GM18517 (cell line): ENCODE measurements around the gene MPHOSPH6.
"Not testable (repeated sequence)": the region's sequence is repeated elsewhere in the genome, so short reads cannot be mapped to it uniquely, and the experiment has no call there.

Source experiments
- ATAC-seq: cut with Tn5 transposase; IDR thresholded peaks from one replicate; pipeline ENCODE4 v1.9.1; 2021; ENCODE audit warnings: mild to moderate bottlenecking, moderate library complexity; ENCODE audit not compliant: unreplicated experiment

Gene MPHOSPH6, protein sequence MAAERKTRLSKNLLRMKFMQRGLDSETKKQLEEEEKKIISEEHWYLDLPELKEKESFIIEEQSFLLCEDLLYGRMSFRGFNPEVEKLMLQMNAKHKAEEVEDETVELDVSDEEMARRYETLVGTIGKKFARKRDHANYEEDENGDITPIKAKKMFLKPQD

DNA sequence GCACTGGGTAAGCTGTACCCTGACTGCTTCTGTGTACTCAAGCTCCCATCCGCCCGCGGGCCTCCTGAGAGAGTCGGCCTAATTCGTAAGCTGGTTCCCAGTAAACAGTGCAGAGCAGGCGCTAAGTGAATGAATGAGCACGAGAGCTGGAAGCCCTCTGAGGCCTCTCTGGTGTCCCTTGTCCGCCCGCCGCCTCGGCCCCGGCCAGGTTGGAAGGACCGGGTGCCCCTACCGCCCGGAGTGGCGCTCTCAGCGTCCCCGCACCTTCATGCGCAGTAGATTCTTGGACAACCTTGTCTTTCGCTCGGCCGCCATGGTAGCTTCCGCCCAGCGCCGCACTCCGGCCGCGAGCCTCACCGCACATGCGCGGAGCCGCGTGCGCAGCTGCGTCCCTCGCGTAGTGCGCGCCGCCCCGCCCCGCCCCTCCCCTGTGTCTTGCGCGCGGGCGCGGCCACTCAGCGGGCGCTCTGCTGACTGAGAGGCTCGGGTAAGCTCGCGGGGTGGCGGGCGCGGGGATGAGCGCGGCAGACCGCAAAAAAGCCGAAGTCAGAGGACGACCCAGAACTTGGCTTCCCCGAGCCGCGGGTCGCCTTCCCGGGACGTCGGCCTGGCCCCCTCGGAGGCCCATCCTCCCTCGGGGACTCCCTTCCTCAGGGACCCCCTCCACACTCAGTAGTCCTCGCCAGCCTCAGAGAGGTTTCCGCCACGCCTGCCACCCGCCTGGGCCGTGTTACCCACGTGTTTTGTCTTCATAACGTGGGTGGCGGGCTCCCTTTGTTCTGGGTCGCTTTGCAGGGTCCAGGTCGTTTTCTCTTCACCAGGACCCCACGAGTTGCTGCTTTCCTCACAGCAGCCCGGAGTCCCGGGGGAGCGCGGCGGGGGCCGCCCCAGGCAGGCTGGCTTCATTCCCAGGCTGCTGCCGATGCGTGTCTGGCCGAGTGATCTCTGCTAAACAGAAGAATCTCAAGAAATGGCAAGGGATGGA lies at the start of gene MPHOSPH6:
Gene MPHOSPH6 (minus strand): TSS at position 364 of the 985 bp plus-strand sequence. CDS start 49 bp downstream, at position 315.
- peak; percentile 88 for ATAC-seq

DNA sequence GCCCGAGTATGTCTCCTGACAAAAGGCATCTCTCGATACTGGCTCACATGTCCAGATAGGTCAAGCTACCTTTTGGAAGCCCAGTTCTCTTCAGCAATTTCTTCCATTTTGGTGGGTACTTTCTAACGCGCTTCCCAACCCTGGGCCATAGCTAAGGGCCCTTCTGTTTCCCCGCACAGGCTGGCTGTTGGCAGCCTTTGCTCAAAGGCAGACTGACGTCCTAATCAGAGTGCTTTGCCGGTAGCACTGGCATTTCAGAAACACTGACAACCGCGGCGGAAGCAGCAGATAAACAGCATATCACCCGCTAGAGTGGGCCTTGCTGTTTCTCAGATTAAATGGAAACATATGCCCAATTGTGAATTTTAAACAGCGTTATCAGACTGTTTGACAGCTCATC lies 49.3 kb upstream of the MPHOSPH6 start:
- no peak for ATAC-seq

DNA sequence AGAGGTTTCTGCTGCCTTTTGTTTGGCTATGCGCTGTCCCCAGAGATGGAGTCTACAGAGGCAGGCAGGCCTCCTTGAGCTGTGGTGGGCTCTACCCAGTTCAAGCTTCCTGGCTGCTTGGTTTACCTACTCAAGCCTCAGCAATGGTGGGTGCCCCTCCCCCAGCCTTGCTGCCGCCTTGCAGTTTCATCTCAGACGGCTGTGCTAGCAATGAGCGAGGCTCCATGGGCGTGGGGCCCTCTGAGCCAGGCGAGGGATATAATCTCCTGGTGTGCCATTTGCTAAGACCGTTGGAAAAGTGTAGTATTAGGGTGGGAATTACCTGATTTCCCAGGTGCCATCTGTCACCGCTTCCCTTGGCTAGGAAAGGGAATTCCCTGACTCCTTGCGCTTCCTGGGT lies 39.3 kb upstream of the MPHOSPH6 start:
- not testable (repeated sequence) for ATAC-seq

DNA sequence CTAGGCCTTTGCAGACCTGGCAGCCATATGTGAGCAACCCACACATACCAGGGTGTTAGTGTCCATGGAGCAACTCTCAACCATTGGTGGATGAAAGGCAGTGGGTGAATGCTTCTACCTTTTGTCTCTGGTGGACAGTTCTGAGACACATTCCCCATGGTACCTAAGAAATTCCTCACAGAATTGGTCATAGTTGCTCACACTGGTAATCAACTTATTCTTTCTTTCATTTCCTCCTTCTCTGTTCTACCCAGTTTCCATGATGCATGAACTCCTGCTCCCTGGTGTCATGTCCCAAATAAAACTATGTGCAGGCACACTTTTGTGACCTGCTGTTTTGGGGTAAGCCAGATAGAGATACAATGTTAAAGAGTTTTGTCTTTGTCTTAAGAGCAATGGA lies 33.2 kb upstream of the MPHOSPH6 start:
- ATAC-seq: no peak

DNA sequence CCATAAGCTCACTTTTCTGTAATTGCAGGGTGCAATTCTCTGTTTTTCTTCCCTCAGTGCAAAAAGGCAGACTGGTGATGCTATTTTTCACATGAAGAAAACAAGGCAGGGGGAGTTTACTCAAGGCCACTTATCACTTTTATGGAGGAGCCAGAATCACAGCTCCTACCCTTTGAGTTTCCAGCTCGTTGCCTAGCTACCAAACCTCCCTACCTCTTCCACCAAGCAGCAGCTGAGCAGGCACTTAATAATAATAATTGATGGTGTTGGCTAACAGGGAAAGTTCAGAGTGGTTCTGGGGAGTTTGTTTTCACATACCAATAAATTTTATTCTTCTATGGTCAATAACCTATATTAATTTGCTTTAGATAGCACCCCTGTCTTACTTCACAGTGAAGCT lies 31.9 kb upstream of the MPHOSPH6 start:
- ATAC-seq: no peak

DNA sequence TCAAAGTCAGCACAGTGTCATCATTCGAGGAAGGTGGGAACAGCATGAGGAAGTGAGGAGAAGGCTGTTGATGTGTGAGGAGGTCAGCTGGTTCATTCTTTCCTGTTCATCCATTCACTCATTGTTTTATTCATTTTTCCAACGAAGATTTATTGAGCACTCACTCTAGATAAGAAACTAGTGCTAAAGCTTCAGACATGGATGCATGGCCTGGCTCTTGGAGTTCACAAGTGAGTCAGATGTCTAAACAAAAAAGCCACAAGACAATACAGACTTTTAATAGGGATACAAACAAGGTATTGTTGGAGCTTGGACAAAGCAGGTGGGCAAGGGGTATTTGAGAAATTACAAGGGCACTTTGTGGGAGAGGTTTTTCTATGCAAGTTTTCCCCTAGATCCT lies 31.3 kb upstream of the MPHOSPH6 start:
- no peak for ATAC-seq

DNA sequence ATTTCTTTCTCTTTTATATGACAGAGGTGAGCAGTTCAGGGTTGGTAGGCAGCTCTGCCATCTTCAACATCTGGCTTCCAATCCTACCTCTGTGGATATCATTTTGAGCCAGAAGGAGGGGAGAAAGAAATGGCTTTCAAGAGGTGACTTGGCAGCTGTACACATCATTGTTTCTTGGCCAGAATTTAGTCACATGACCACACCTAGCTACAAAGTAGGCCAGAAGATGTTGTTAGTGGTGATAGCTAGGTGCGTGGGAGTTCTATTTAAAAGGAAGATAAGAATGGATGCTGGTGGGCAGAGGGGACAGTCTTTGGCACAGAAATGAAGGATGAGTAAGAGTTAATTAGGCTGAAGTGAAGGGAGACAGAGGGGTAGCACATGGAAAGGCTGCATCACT lies 29.2 kb upstream of the MPHOSPH6 start:
- no peak for ATAC-seq

DNA sequence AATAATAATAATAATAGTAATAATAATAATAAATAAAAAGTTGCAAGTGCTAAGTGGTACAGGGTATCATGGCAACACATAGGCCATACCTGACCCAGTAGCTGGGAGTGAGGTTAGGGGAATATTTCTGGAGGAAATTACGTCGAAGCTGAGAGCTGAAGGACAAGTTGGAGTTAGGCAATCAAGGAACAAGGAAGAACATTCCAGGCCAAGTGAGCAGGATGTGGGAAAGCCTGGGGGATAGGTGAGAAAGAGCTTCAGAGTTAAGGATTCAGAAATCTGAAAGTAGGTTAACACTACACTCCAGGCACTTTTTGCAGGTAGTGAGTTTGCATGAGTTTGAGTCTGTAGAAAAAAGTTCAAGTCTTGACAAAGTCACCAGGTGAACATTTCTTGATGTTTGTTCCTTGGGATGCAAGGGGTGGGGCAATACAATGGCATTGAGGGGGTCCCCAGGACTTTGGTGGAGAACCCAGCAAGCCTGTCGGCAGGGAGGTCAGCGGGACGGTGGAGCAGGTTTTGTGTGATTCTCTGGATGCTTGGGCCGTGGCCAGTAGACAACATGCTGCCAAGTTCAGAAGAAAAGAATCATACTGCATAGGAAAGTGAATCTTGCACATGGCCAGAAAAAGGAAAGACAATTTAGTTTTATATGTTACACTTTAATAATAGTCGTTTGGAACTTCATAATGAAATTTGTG lies 27.7 kb upstream of the MPHOSPH6 start:
- ATAC-seq: no peak

DNA sequence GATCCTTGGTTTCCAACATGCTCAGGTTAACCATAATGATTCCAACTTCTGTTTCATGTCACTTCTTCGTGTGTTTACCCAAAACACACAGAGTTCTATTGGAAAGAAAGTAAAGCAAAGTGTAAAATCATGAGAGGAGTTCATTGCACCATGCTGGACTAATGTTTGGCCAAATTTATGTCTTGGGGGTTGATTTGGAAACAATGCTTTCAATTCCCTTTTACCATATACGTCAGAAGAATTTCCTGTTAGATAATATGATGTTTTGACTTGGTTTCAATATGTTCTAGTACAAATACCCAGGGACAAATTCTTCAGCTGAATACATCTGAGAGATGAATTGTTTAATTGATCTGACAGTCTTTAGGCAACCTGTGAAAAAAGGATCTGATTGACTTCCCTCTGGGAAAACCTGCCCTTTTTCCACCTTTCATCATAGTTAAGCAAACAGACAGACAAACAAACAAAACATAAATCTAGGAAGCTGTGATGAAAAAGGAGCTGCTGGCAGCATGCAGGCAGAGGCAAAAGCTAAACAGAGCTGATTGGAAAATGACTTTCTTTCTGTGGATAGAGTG lies 26.0 kb upstream of the MPHOSPH6 start:
- ATAC-seq: no peak

DNA sequence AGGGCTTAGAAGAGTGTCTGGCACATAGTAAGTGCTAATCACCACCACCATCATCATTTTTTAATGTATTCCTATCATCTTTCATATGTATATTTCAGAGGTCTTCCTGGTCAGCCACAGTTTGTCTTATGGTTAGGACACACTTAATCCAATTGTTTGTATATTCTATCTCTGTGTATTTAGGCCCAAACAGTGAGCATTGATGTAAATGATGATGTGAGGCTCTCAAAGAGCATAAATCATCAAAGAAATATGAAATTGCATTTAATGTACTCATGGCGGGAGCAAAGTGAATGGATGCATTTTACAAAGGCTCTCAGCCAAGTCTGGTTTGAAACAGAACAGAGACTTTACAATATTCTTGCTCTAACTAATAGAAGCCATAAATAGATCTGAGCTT lies 24.1 kb upstream of the MPHOSPH6 start:
- ATAC-seq: no peak

DNA sequence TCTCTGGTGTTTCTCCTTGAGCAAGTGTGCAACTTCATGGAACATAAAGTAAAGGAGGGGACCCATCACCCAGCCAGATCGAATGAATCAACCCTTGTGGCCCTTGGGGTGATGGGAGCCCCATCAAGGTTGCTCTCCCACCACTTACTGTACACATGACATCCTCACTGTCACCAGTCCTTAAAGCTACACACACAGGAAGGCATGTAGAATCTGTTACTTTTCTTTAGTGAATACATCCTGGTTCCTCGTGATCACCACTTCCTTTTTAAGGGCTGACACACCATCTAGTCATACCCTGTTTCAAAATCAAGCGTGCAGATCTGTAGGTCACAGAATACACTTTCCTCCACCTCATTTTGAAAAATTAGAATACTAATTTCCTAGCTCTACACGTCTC lies 22.6 kb upstream of the MPHOSPH6 start:
- ATAC-seq: no peak

DNA sequence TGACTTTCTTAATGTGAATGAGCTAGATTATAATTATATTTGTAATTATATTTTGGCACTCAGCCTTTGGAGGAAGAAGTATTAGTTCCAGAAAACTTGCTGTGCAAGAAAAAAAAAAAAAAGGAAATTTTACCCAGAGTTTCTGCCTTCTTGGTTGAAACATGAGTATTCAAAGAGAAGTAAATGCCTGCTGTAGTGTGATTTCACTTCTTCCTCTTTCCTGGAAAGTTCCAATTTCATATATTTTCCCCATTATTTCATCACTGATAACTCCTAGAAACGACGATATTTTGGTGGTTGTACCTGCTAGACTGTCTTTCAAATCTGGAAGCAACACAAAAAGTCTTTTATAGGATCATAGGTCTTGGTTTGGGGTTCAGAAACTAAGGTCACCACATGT lies 20.4 kb upstream of the MPHOSPH6 start:
- ATAC-seq: no peak

DNA sequence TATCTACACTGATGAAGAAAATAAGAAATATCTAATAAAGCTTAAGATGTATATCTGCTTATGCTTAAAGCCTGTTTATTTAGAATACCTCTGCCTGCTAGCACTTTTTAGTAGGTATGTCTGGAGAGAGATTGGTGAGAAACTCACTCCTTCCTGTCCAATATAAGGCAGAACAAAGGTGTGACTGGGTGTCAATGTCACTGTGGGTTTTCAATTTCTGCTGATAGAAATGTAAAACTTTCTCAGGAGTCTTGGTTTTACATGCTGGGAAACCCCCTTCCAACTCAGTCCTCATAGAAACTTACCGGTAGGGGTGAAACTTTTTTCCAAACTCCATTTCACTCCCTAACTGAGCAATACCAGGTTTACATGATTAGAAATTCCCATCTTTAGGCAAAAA lies 17.8 kb upstream of the MPHOSPH6 start:
- no peak for ATAC-seq

DNA sequence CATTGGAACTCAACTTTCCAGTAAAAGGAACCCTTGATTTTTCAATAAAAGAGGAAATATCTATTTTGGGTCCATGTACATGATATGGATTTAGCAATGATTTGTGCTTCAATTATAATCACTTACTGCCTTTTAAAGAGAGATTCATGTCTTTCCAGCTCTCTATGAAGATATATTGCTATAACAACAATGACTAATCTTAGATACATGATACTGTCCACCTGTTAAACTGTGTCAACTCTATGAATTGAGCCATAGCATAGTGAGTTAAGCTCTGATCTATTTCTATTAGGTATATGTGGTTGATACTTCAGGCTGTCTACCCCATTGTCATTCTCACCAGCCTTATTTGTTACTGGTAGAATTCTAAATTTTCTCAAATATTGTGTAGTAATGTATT lies 15.0 kb upstream of the MPHOSPH6 start:
- no peak for ATAC-seq

DNA sequence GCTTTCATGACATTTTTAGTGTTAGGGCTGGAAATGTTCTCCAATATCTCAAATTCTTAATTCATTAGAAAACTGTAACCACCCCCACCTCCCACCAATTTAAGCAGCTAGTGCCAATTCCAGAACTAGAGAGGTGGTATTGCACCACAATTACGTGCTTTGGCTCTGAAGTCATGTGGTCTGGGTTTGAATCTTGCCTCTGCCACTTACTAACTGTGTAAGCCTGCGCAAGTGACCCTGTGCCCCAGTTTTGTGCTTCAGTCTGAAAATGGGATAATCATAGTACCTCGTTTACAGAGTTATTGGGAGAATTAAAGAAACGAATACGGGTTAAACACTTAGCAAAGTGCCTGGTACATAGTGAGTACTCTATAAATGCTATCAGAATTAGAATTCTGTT lies 14.2 kb upstream of the MPHOSPH6 start:
- no peak for ATAC-seq

DNA sequence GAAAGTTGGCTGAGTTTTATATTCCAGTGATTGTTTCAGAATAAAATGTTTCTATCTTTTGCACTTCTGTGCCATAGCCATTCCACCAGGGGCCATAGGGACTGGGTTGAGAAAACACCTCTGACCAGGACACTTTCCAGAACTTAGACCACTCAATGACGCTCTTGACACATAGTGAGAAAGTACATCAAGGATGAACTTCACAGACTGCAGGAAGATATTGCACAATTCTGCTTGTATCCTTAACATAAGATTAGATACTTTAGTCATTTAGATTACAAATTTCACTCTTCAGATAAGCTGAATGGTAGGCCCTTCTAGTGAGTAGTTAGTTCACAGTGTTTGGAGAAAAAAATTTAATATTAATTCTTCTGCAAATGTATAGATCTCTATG lies 13.0 kb upstream of the MPHOSPH6 start:
- ATAC-seq: no peak

DNA sequence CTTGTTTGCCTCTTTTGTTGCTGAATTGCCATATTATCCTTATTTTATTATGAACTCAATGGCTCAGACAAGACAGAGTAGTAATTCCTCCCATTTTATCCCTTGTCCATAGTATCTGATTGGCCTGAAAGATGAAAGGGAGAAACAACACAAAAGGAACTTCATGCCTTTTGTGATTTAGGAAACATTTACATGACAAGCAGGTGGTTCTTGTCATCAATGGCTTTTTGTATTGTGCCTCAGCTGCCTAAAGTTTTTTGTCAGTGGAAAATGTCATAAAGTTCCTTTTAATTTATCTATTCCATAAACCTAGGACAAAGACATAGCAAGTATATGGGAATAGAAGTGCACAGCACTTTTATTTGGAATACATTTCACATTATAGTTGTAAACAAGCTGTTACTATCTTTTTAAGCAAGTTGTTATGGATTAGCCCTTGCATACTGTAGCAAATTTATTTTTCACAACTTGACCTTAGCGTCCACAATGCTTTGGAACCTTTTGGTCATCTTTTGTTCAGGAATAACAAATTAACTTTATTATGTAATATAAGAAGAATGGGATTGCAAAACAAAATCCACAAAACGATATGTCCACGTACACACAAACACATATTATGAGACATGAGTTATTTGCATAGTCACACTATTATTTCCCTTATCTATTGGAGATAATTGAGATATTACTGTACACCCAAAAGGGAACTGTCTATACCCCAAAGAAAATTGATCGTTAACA lies 12.4 kb upstream of the MPHOSPH6 start:
- no peak for ATAC-seq

DNA sequence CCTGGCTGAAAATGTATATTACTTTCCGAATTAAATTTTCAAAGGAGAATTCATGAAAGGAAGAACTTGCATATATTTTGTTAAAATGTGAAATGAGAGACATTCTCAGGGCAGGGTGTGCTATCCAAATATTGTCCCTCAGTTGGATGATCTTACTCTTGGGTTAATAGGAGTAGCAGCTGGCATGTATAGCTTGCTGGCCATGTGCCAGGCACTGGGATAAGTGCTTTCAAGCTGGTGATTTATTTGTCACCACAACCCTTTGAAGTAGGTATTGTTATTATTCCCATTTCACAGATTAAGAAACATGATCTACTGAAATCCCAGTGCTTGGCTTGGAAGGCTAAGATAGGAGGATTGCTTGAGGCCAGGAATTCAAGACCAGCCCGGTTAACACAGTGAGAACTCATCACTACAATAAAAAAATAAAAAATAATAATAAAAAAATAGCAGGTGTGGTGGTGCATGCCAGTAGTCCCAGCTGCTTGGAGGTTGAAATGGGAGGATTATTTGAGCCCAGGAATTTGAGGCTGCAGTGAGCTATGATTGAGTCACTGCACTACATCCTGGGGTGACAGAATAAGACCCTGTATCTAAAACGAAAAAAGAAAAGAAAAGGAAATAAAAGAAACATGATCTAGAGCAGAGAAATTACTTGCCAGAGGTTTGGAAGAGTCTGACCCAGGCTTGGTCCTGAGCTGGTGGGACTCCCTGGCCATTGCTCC lies 11.6 kb upstream of the MPHOSPH6 start:
- no peak for ATAC-seq

DNA sequence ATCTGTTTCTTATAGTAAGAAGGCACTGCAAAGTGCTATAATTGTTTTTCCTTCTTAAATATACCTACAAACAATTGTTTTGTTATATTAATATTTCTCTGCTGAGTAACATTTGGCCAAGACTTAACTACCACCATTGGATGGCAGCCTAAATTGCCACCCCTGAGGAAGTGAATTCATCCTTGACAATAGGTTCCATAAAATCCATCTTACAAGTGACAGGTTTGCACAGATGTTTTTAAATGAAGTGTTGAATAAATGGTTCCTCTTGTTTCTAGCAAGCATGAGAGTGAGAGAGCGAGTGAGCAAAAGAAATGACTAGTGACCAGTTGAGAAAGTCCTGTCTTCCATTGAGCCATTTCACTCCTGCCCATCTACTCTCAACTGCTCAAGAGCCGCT lies 8.3 kb upstream of the MPHOSPH6 start:
- ATAC-seq: no peak

DNA sequence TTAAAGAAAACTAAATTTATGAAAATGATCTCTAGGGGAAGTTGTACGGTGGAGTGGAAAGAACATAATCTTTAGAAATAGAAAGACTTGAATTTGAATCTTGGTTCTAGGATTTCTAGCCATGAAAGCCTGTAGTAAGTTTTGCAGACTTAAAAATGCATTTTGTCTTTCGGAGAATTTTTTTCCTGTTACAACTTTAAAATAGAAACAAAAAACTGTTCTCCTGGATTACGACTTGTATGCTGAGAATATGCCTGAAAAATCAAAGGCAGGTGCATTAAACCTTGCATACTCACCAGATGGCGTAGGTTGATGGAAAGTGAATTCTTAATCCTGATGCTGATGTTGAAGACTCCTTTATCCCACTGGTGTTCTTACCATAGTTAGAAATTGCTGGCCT lies 7.5 kb upstream of the MPHOSPH6 start:
- no peak for ATAC-seq
